Keratinocyte (primary cell): ENCODE measurements around the gene KLHDC7B. TPM values are rescaled to one million over a fixed set of nuclear protein-coding genes. Genes with fewer than 3 reads are reported as not detected.

Experiments
- DNase-seq: peaks from one replicate; pipeline ENCODE4 v3.0.0-alpha.2; 2011; ENCODE audit warnings: low read depth, missing footprints, low spot score
- FAIRE-seq: peaks from 2 replicates; lab custom pipeline; 2011; peaks lifted over from hg19 to GRCh38; lab: Jason Lieb, UNC
- H2AFZ ChIP-seq: 2 replicates; pipeline ENCODE4 v1.6.0; 2012; ENCODE audit warnings: low read length, control low read depth, inconsistent platforms; ENCODE audit not compliant: control insufficient read depth
- H3K27ac ChIP-seq: 2 replicates; pipeline ENCODE4 v1.5.1; 2011; ENCODE audit warnings: low read length; ENCODE audit not compliant: control insufficient read depth, insufficient read depth
- H3K27me3 ChIP-seq: 3 replicates; pipeline ENCODE4 v1.6.0; 2011; ENCODE audit warnings: low read length; ENCODE audit not compliant: control insufficient read depth, insufficient read depth; ENCODE audit errors: extremely low read depth
- H3K36me3 ChIP-seq, 2 experiments: 2 replicates in 1 of 2; 3 replicates in 1 of 2; pipeline ENCODE4 v1.5.1; 2011; ENCODE audit warnings: low read length in 2 of 2, mild to moderate bottlenecking in 1 of 2; ENCODE audit not compliant: control insufficient read depth in 2 of 2, insufficient read depth in 2 of 2; ENCODE audit errors: extremely low read depth in 1 of 2
- H3K4me1 ChIP-seq: 3 replicates; pipeline ENCODE4 v1.5.1; 2011; ENCODE audit warnings: low read length; ENCODE audit not compliant: control insufficient read depth, insufficient read depth; ENCODE audit errors: extremely low read depth
- H3K4me2 ChIP-seq: 3 replicates; pipeline ENCODE4 v1.6.0; 2011; ENCODE audit warnings: low read depth, low read length; ENCODE audit not compliant: control insufficient read depth, insufficient read depth; ENCODE audit errors: extremely low read depth
- H3K4me3 ChIP-seq, 3 experiments: fragments of 200-600 bp in 1 of 3; sonication (generic) in 1 of 3; 2 replicates in 2 of 3; 3 replicates in 1 of 3; pipeline ENCODE4 v1.5.1; 2011 to 2016; ENCODE audit warnings: low read length in 3 of 3, mild to moderate bottlenecking in 3 of 3, control low read depth in 2 of 3, inconsistent platforms in 1 of 3, low read depth in 1 of 3, mixed read lengths in 1 of 3, mixed run types in 1 of 3, moderate library complexity in 1 of 3; ENCODE audit not compliant: control insufficient read depth in 2 of 3, insufficient read depth in 2 of 3; ENCODE audit errors: extremely low read depth in 1 of 3
- H3K79me2 ChIP-seq: 2 replicates; pipeline ENCODE4 v1.6.0; 2012; ENCODE audit warnings: low read length; ENCODE audit not compliant: control insufficient read depth, insufficient read depth
- H3K9ac ChIP-seq: 3 replicates; pipeline ENCODE4 v1.6.0; 2011; ENCODE audit warnings: low read length; ENCODE audit not compliant: control insufficient read depth, insufficient read depth; ENCODE audit errors: extremely low read depth
- H3K9me1 ChIP-seq: 3 replicates; pipeline ENCODE4 v1.6.0; 2011; ENCODE audit warnings: low read length; ENCODE audit not compliant: control insufficient read depth, insufficient read depth; ENCODE audit errors: extremely low read depth
- H3K9me3 ChIP-seq: 2 replicates; pipeline ENCODE4 v1.5.1; 2012; ENCODE audit warnings: low read depth, low read length; ENCODE audit not compliant: control insufficient read depth
- H4K20me1 ChIP-seq: 3 replicates; pipeline ENCODE4 v1.6.0; 2011; ENCODE audit warnings: low read length; ENCODE audit not compliant: control insufficient read depth, insufficient read depth; ENCODE audit errors: extremely low read depth
- CTCF ChIP-seq, 3 experiments: IDR thresholded peaks in 1 of 3; conservative IDR thresholded peaks in 1 of 3; optimal IDR thresholded peaks in 1 of 3; 2 replicates in 2 of 3; 3 replicates in 1 of 3; pipeline versions ENCODE3 to v1.5.1; 2011; ENCODE audit warnings: low read length in 3 of 3, mild to moderate bottlenecking in 3 of 3, moderate library complexity in 2 of 3, control low read depth in 1 of 3, inconsistent platforms in 1 of 3; ENCODE audit not compliant: insufficient read depth in 2 of 3; ENCODE audit errors: extremely low read depth in 1 of 3
- EZH2 ChIP-seq: IDR thresholded peaks from one replicate; pipeline ENCODE4 v1.6.1; 2012; ENCODE audit warnings: inconsistent platforms, mild to moderate bottlenecking, low read length, moderate library complexity
- dilution Hi-C: fragments of 300-500 bp; cut with MboI; formaldehyde crosslinking; loops from one replicate; pipeline ENCODE4 v1.7.0; 2020; ENCODE audit warnings: low sequenced_read_pairs; ENCODE audit not compliant: extremely low pct_ligation_motif_present
- polyA plus RNA-seq, 5 experiments: library from polyadenylated mRNA; depleted of rRNA in 3 of 5; stranded (reverse) in 3 of 5; stranded (forward) in 1 of 5; unstranded in 1 of 5; fragments of >200 nt; gene quantifications; 1 replicate in 1 of 5; 2 replicates in 3 of 5; 3 replicates in 1 of 5; pipeline versions ENCODE4 v1.2.1 to v1.2.3, GENCODE V29; 2011 to 2012; ENCODE audit warnings: missing spikeins in 2 of 5, low read depth in 1 of 5, low replicate concordance in 1 of 5

KLHDC7B gene
- polyA plus RNA-seq, 1 donor (not counting 4 experiments of a cell fraction or from before 2014, with no cell fraction given) = 0.01 TPM

GRCh38 chr22:50544746-50545253, 899 bp upstream of the KLHDC7B start:
- H3K9me3 ChIP-seq = no peaks in the 10 kb centered on the region
- no peak overlapping the region for H3K4me3 ChIP-seq
- DNase-seq (no peak), FAIRE-seq (peak; percentile 44)
- H3K27me3 ChIP-seq = peaks cover 13% of the 10 kb centered on the region
- H3K9ac ChIP-seq = peak overlapping the region; percentile 65
- no peaks in the 10 kb centered on the region for H3K36me3 ChIP-seq
- peak overlapping the region; percentile 68 for H3K4me2 ChIP-seq
- no peaks in the 10 kb centered on the region for H3K79me2 ChIP-seq
- dilution Hi-C loops = no loop called here
- H3K4me1 ChIP-seq = peaks cover 41% of the 10 kb centered on the region
- no peaks in the 10 kb centered on the region for H4K20me1 ChIP-seq
- H3K9me1 ChIP-seq = no peaks in the 10 kb centered on the region
- peak overlapping the region; percentile 42 for H3K27ac ChIP-seq
- H2AFZ ChIP-seq = no peak overlapping the region
- no peak for TF ChIP-seq EZH2
- no peak for TF ChIP-seq CTCF (optimal IDR thresholded peaks at IDR 0.05 in 1 of 3, IDR thresholded peaks at IDR 0.05 in 1 of 3, conservative IDR thresholded peaks at IDR 0.05 in 1 of 3; ENCODE audit: extremely low read depth in 1 of 3, insufficient read depth in 2 of 3, low read length in 3 of 3)

DNA sequence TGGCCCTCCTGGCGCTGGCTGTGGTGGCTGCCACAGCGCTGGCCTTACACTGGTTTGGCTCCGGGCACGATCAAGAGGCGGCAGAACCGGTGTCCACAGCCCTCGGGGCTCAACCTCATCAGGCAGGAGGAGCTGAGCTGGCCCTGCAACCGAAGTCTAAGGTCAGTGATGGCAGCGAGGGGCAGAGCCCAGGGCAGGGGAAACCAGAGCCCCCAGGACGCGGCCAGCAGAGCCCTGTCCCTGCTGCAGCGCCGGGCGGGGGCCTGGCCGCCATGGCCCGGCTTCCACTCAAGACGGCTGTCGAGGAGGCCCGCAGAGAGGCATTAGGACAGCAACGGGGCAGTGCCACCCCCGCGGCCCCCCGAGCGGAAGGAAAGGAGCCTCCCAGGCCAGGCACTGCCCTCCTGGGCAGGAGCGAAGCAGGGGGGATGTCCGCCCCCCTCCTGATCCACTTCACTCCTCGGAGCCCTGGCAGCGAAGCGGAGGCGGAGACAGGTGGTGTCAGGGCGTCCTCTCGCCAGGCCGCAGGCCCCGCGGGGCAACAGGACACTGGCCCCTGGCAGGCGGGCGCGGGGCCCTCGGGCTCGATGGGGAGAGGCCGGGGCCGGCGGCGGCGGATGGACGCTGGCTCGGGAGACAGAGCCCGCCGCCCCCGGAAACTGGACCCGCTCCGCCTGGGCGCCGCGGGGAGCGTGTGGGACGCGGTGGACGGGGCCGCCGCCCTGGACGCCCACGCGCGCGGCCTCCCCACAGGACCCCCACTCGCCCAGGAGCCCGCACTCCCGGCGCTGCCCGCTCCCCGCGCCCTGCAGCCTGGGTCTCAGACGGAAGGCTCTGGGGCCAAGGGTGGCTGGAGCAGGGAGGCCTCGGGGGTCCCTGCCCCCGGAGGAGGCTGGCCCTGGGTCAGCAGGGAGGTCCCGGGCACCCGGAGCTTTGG, 895 bp downstream of the KLHDC7B start:
- H3K36me3 ChIP-seq = no peaks in the 10 kb centered on the region
- H3K27ac ChIP-seq = no peak overlapping the region
- peaks cover 25% of the 10 kb centered on the region for H3K4me1 ChIP-seq
- TF ChIP-seq EZH2 (no peak), CTCF (optimal IDR thresholded peaks at IDR 0.05 in 1 of 3, IDR thresholded peaks at IDR 0.05 in 1 of 3, conservative IDR thresholded peaks at IDR 0.05 in 1 of 3; ENCODE audit: extremely low read depth in 1 of 3, insufficient read depth in 2 of 3, low read length in 3 of 3) (no peak)
- H2AFZ ChIP-seq = no peak overlapping the region
- no peak overlapping the region for H3K4me2 ChIP-seq
- peaks cover 13% of the 10 kb centered on the region for H3K27me3 ChIP-seq
- no peak overlapping the region for H3K4me3 ChIP-seq
- H3K9me3 ChIP-seq = no peaks in the 10 kb centered on the region
- no peak overlapping the region for H3K9ac ChIP-seq
- no peaks in the 10 kb centered on the region for H3K79me2 ChIP-seq
- dilution Hi-C loops = no loop called here
- H3K9me1 ChIP-seq = no peaks in the 10 kb centered on the region
- no peaks in the 10 kb centered on the region for H4K20me1 ChIP-seq
- DNase-seq = no peak
- FAIRE-seq = no peak
